ENCODE results near the gene ATP6V1B1. TPM values are rescaled to one million over a fixed set of nuclear protein-coding genes. Genes with fewer than 3 reads are reported as not detected.

ATP6V1B1 gene
- not detected in 2 replicates for total RNA-seq (2011; cell fraction: chromatin; rRNA removed; ENCODE audit: low replicate concordance)
- total RNA-seq (2011; cell fraction: nucleolus; rRNA removed), result not detected in 2 replicates
- not detected in 2 replicates for total RNA-seq (2011; cell fraction: nucleoplasm; rRNA removed)
- total RNA-seq (2014; rRNA removed), result not detected in 2 replicates
- total RNA-seq (2014; rRNA removed; fragmentation: Illumina TruSeq; extraction: Trizol), result not detected in 2 replicates
- not detected in 2 replicates for total RNA-seq (2015; rRNA removed; fragmentation: Illumina TruSeq; extraction: Trizol)
- not detected in 2 replicates for total RNA-seq (2021)
- polyA plus RNA-seq (2011; rRNA removed), result not detected in 2 replicates
- not detected in 2 replicates for polyA plus RNA-seq (2011; cell fraction: cytosol; rRNA removed)
- not detected in 2 replicates for polyA plus RNA-seq (2011; cell fraction: nucleus; rRNA removed)
- not detected in 2 replicates for polyA plus RNA-seq (2012)
- polyA plus RNA-seq (2014; fragmentation: Illumina TruSeq; extraction: Trizol), result not detected in 2 replicates
- not detected for polyA plus RNA-seq (2014; fragmentation: Nextera tagmentation; extraction: Ambion mirVana)
- not detected in 2 replicates for polyA plus RNA-seq (2014; rRNA removed)
- not detected in 2 replicates for polyA minus RNA-seq (2011; rRNA and poly(A)+ RNA removed)
- polyA minus RNA-seq (2011; cell fraction: cytosol; rRNA and poly(A)+ RNA removed), result not detected in 2 replicates
- not detected in 2 replicates for polyA minus RNA-seq (2011; cell fraction: nucleus; rRNA and poly(A)+ RNA removed)
- Bru-seq, nascent RNA, result percentile 4 among the genes with signal in this experiment
- BruChase-seq, experiment 1, labeled RNA remaining after a 2-hour chase, result percentile 6 among the genes with signal in this experiment
- BruChase-seq, experiment 2, labeled RNA remaining after a 6-hour chase, result percentile 7 among the genes with signal in this experiment
- long read RNA-seq, experiment 1, result 0 reads
- long read RNA-seq, experiment 2, result 0 reads
- long read RNA-seq, experiment 3, result 0 reads

GRCh38 chr2:70935468-70936164, at the start of gene ATP6V1B1:
ATP6V1B1 (plus strand) TSS chr2:70935900; CDS start chr2:70935955, 55 bp downstream.
- FAIRE-seq (no peak), DNase-seq (ENCODE audit: extremely low read depth in 1 of 4, low spot score in 3 of 4) (no peak), ATAC-seq (no peak)
- Histone ChIP-seq H2AFZ (ENCODE audit: low read depth, low read length) (no peak within 1 kb of the TSS), H4K20me1 (replicated peaks; ENCODE audit: control insufficient read depth, insufficient read depth, low read length) (no peaks in the 10 kb centered on the region), H3K27me3 (ENCODE audit: control insufficient read depth in 2 of 2, insufficient read depth in 2 of 2, low read length in 2 of 2) (peaks cover 10 to 62% of the 10 kb centered on the region in 2 experiments; a peak in 3 of 5 replicates), H3K4me1 (replicated peaks in 1 of 2; ENCODE audit: control insufficient read depth in 2 of 2, insufficient read depth in 2 of 2, low read length in 2 of 2) (peaks cover 0 to 9% of the 10 kb centered on the region in 2 experiments; a peak in 2 of 5 replicates), H3K9me1 (ENCODE audit: control insufficient read depth, insufficient read depth, low read length) (peaks cover 7% of the 10 kb centered on the region), H3K9me3 (replicated peaks; ENCODE audit: control insufficient read depth, insufficient read depth, low read depth, low read length) (no peaks in the 10 kb centered on the region), H3K4me2 (ENCODE audit: insufficient read depth, low read length) (no peak within 1 kb of the TSS), H3K27ac (ENCODE audit: extremely low read depth, low read depth, low read length) (no peak within 1 kb of the TSS), H3K9ac (ENCODE audit: insufficient read depth in 1 of 2, low read depth in 2 of 2, low read length in 2 of 2) (no peak within 1 kb of the TSS), H3K36me3 (ENCODE audit: control insufficient read depth, insufficient read depth, low read length) (no peaks in the 10 kb centered on the region), H3K79me2 (ENCODE audit: control insufficient read depth, insufficient read depth, low read length) (no peaks in the 10 kb centered on the region), H3K4me3 (no peak within 1 kb of the TSS)
- intact Hi-C loops (cut with micrococcal nuclease) (no loop called here), in situ Hi-C loops (cut with MboI) (no loop called here)
- 2% methylated on average over 11 of the region's 14 CpGs for WGBS (ENCODE audit: insufficient coverage, low coverage, missing lambda C conversion rate)
- CTCF ChIA-PET (ENCODE audit: low intra/inter-chr PET ratio), result no interaction called here
- no TSS peak for BruUV-seq (replicated peaks)
- POLR2A ChIA-PET, result no interaction called here
- TF ChIP-seq XRCC4 (IDR thresholded peaks at IDR 0.05; ENCODE audit: extremely low read depth, insufficient read depth, insufficient read length) (no peak), ZNF830 (CRISPR knock-in tag; IDR thresholded peaks at IDR 0.05) (no peak), KDM2B (CRISPR knock-in tag; IDR thresholded peaks at IDR 0.05) (no peak), ZNF174 (CRISPR knock-in tag; IDR thresholded peaks at IDR 0.05) (no peak), ZNF561 (CRISPR knock-in tag; conservative IDR thresholded peaks at IDR 0.05) (no peak), ZBTB9 (CRISPR knock-in tag; IDR thresholded peaks at IDR 0.05) (no peak), KLF6 (CRISPR knock-in tag; IDR thresholded peaks at IDR 0.05; ENCODE audit: borderline replicate concordance) (no peak), CBX3 (IDR thresholded peaks at IDR 0.05; ENCODE audit: borderline replicate concordance in 1 of 2, low read length in 2 of 2) (no peak), AFF1 (IDR thresholded peaks at IDR 0.05; ENCODE audit: low read depth in 1 of 2, partially characterized antibody in 2 of 2) (no peak)
- TF ChIP-seq, protein P1, sequence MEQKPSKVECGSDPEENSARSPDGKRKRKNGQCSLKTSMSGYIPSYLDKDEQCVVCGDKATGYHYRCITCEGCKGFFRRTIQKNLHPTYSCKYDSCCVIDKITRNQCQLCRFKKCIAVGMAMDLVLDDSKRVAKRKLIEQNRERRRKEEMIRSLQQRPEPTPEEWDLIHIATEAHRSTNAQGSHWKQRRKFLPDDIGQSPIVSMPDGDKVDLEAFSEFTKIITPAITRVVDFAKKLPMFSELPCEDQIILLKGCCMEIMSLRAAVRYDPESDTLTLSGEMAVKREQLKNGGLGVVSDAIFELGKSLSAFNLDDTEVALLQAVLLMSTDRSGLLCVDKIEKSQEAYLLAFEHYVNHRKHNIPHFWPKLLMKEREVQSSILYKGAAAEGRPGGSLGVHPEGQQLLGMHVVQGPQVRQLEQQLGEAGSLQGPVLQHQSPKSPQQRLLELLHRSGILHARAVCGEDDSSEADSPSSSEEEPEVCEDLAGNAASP (IDR thresholded peaks at IDR 0.05), result no peak
